Lower leg skin (tissue), 3 donors: ENCODE results near the gene RAP1A.

ENCODE experiments used
- CTCF ChIP-seq, 3 donors: fragments of 450-650 bp; IDR thresholded peaks; one replicate each; pipeline ENCODE4 v1.5.1; 2016; ENCODE audit warnings: antibody characterized with exemption in 3 of 3, mild to moderate bottlenecking in 3 of 3, moderate library complexity in 2 of 3
- POLR2A ChIP-seq, 2 donors: fragments of 450-650 bp; IDR thresholded peaks; one replicate each; pipeline ENCODE4 v1.6.1; 2016 to 2017; ENCODE audit warnings: antibody characterized with exemption in 2 of 2, mild to moderate bottlenecking in 1 of 2, moderate library complexity in 1 of 2

DNA sequence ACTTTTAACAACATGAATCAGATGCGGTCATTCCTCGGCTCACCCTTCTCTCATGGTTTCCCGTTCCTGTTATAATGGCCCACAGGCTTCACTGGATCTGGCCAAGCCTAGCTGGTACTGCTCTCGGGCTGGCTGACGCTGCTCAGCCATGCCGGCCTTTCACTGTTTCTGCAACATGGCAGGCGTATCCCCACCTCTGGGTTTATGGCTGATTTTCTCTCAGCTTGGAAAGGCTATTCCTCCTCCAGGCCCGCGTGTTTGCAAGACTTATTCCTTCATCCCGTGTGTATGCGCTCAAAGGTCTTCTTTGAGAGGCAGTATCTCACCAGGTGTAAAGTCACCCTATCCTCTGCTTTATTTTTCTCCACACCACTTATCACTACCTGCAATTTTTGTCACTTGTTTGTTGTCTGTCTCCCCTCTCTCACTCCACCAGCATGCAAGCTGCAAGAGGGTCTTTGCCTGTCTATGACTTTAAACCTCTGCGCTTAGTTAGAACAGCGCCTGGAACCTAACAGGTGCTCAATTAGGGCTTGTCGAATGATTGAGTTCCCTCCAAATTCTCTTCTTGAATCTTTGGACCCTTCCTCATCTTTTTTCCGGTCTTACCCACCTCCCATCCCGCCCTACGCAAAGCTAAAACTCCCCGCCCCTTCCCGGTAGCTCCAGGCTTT, 491 bp upstream of the RAP1A start:
- TF ChIP-seq POLR2A (IDR thresholded peaks at IDR 0.05) (no peak), CTCF (IDR thresholded peaks at IDR 0.05) (no peak)
